ENCODE measurements around the gene PLCB1. TPM values are rescaled to one million over a fixed set of nuclear protein-coding genes. Genes with fewer than 3 reads are reported as not detected.
A peak's percentile ranks its signal among the peaks of the same experiment; 100 is the strongest.
"Not testable (repeated sequence)": the region's sequence is repeated elsewhere in the genome, so short reads cannot be mapped to it uniquely, and the experiment has no call there.

Gene PLCB1
- total RNA-seq, 2 experiments from 2014 or later, result 6.1 to 6.2 TPM

DNA sequence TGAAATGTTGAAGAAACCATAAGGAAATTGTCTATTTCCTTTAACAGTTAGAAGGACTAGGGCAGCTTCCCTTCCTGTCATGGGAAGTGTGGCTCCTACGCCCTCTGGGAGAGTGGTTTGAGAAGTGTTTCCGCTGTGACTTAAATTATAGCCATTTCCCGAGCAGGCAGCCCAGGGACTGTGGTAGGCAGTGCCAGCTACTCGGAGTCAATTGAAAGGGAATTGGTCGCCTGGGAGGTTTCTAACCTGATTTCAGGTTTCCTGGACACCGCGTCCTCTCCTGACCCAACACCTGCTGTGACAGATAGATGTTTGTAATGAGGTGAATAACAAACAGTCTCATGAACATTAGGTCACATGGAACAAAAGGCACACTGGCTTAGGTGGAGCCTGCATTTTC is 680.8 kb downstream of the PLCB1 start:
- Mint-ChIP-seq H3K4me3 (no peak overlapping the region), H3K9me3 (no peaks in the 10 kb centered on the region)
- POLR2A ChIA-PET, result no interaction called here

DNA sequence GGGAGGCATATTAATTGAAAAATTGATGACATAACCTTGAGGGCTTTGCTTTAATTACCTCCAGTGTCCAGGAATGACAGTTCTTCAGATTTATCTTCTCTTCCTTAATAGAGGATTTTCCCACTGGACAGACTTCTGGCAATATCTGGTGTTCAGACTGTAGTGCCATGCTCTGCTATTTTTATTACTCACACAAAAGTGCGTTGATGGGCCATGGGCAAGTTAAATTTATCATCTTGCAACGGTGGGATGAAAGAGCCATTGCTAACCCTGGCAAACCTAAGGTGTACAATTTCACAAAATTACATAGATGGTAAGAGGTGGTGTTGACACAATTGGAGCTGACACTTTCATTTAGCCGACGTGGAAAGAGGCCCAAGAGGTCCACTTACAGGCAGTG is 683.1 kb downstream of the PLCB1 start:
- Mint-ChIP-seq H3K9me3 (no peaks in the 10 kb centered on the region), H3K4me3 (no peak overlapping the region), H3K27me3 (peaks cover 2% of the 10 kb centered on the region), H3K4me1 (no peaks in the 10 kb centered on the region), H3K27ac (no peak overlapping the region), H3K36me3 (no peaks in the 10 kb centered on the region)
- POLR2A ChIA-PET, result no interaction called here
- DNase-seq (no peak), ATAC-seq (ENCODE audit: low read depth) (no peak)

More for the DNA sequence above, 680.8 kb downstream of the PLCB1 start:
- Mint-ChIP-seq H3K27ac (no peak overlapping the region), H3K4me1 (no peaks in the 10 kb centered on the region), H3K36me3 (no peaks in the 10 kb centered on the region), H3K27me3 (peaks cover 2% of the 10 kb centered on the region)
- no peak for ATAC-seq (ENCODE audit: low read depth)
- DNase-seq, result no peak

DNA sequence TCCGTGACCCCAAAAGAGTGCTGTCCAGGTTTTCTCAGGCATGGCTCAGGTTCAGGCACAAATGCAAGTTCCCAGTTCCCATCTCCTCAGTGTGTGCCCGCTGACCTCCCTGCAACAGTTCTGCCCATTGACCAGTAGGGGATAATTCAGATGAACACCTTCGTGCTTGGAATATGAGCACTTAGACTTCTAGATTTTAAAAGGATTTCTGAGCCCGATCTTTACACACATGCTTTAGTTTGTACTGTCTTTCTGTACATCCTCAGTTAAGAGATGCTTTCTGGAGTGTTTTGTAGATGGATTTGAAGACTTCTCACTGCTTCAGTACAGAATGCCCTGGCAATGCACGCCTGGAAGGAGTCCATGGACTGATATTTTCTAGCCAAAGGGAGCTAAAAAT is 697.2 kb downstream of the PLCB1 start:
- no peak overlapping the region for H3K4me3 Mint-ChIP-seq

DNA sequence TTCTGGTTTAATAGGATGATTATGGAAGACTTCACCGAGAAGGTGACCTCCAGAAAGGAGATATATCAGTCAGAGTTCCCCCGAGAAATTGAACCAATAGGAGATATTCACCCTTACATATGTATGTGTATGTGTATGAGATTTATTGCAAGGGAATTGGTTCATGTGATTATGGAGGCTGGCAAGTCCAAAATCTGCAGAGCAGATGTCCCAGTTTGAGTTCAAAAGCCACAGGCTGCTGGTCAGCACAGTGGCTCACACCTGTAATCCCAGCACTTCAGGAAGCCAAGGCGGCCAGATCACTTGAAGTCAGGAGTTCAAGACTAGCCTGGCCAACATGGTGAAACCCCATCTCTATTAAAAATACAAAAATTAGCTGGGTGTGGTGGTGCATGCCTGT is 702.2 kb downstream of the PLCB1 start:
- H3K9me3 Mint-ChIP-seq; H3K4me1 Mint-ChIP-seq; H3K27me3 Mint-ChIP-seq; POLR2A ChIA-PET; ATAC-seq (ENCODE audit: low read depth); H3K4me3 Mint-ChIP-seq; H3K27ac Mint-ChIP-seq; H3K36me3 Mint-ChIP-seq; DNase-seq: not testable (repeated sequence)

More for the DNA sequence above, 697.2 kb downstream of the PLCB1 start:
- no peak overlapping the region for H3K27ac Mint-ChIP-seq
- H3K4me1 Mint-ChIP-seq, result no peaks in the 10 kb centered on the region
- no peak for ATAC-seq (ENCODE audit: low read depth)
- no peak for DNase-seq
- no peaks in the 10 kb centered on the region for H3K9me3 Mint-ChIP-seq
- H3K36me3 Mint-ChIP-seq, result no peaks in the 10 kb centered on the region
- POLR2A ChIA-PET, result no interaction called here
- no peaks in the 10 kb centered on the region for H3K27me3 Mint-ChIP-seq

DNA sequence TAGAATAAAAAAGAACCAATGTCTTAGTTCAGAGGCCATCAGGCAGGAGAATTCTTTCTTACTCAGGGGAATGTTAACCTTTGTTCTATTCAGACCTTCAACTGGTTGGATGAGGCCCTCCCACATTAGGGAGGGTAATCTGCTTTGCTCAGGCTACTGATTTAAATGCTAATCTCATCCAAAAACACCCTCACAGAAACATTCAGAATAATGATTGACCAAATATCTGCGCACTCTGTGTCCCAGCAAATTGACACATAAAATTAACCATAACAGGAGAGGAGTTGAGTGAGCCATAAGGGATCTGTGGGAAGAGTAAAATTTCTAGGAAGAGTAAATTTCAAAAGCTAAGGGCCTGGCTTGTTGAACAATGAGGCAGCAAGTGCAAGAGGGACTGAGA is 702.8 kb downstream of the PLCB1 start:
- no peaks in the 10 kb centered on the region for H3K4me1 Mint-ChIP-seq
- H3K4me3 Mint-ChIP-seq, result no peak overlapping the region
- ATAC-seq (ENCODE audit: low read depth), result no peak
- H3K27ac Mint-ChIP-seq, result no peak overlapping the region
- H3K27me3 Mint-ChIP-seq, result no peaks in the 10 kb centered on the region
- H3K9me3 Mint-ChIP-seq, result no peaks in the 10 kb centered on the region
- POLR2A ChIA-PET, result no interaction called here
- H3K36me3 Mint-ChIP-seq, result no peaks in the 10 kb centered on the region
- no peak for DNase-seq

DNA sequence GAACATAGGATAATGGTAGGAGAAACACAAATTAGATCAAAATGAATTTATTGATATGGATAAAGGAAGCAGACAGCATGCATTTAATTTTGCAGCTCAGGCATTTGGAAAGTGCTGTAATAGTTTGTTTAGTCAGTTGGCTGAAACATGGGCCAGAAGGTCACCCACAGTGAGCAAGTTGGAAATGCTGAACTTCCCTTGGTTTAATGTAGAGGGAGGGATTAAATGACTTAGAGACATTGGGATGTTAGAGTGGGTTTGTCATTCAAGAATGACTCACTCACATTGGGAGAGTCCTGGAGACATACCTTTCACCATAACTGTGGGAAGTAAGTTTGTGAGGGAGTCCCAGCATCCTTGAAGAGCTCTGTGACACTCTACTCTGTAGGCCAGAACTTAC is 705.3 kb downstream of the PLCB1 start:
- Mint-ChIP-seq H3K4me3 (no peak overlapping the region), H3K9me3 (no peaks in the 10 kb centered on the region), H3K4me1 (no peaks in the 10 kb centered on the region), H3K27ac (no peak overlapping the region), H3K27me3 (peaks cover under 1% of the 10 kb centered on the region), H3K36me3 (no peaks in the 10 kb centered on the region)
- ATAC-seq (ENCODE audit: low read depth), result no peak
- DNase-seq, result no peak
- POLR2A ChIA-PET, result no interaction called here

DNA sequence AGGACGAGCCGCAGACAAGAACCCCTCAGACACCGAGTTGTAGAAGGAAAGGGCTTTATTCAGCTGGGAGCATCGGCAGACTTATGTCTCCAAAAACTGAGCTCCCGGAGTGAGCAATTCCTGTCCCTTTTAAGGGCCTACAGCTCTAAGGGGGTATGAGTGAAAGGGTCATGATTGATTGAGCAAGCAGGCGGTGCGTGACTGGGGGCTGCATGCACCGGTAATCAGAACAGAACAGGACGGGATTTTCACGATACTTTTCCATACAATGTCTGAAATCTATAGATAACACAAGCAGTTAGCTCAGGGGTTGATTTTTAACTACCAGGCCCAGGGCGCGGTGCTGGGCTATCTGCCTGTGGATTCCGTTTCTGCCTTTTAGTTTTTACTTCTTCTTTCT is 710.5 kb downstream of the PLCB1 start:
- Mint-ChIP-seq H3K36me3 (no peaks in the 10 kb centered on the region), H3K4me3 (no peak overlapping the region), H3K9me3 (peaks cover 1% of the 10 kb centered on the region), H3K27me3 (peaks cover 2% of the 10 kb centered on the region), H3K27ac (no peak overlapping the region), H3K4me1 (no peaks in the 10 kb centered on the region)
- no peak for DNase-seq
- no peak for ATAC-seq (ENCODE audit: low read depth)
- POLR2A ChIA-PET, result no interaction called here

DNA sequence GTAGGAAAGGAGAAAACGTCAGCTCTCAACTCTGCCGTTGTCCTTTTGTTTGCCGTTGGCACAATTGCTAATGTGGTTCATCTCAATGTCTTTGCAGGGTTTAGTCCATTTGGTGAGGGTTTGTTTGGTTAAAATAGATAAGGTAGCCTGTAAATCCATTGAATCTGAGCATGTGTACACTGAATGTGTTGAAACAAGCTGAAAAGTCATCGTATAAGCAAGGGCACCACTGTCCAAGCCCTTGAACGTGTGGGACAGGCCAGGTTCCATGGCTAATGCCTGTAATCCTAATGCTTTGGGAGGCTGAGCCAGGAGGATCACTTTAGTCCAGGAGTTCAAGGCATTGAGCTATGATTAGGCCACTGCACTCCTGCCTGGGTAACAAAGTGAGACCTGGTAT is 712.1 kb downstream of the PLCB1 start:
- ATAC-seq (ENCODE audit: low read depth), result no peak
- peaks cover 1% of the 10 kb centered on the region for H3K9me3 Mint-ChIP-seq
- POLR2A ChIA-PET, result no interaction called here

DNA sequence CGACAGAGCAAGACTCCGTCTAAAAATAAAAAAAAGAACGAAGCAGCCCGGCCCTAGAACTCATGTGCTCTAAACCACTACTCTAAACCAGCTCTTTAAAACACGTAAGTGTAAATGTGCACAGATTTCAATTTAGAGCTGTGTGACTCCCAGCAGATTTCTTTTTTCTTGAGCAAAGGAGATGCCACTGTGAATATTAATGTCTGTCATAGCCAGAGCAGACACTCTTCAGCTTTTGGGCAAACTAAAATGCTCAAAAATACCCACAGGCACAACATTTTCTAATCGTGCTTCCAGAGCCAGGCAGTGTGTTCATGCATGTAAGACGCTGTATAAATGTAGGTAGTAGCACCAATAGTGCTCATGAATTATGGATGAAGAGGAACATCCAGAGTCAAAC is 717.9 kb downstream of the PLCB1 start:
- Mint-ChIP-seq H3K4me1 (no peaks in the 10 kb centered on the region), H3K27ac (no peak overlapping the region), H3K36me3 (no peaks in the 10 kb centered on the region), H3K27me3 (no peaks in the 10 kb centered on the region), H3K4me3 (no peak overlapping the region), H3K9me3 (peaks cover 1% of the 10 kb centered on the region)
- ATAC-seq (ENCODE audit: low read depth) (no peak), DNase-seq (no peak)
- POLR2A ChIA-PET, result no interaction called here

More for the DNA sequence above, 712.1 kb downstream of the PLCB1 start:
- Mint-ChIP-seq H3K4me1 (no peaks in the 10 kb centered on the region), H3K27me3 (peaks cover 2% of the 10 kb centered on the region), H3K27ac (no peak overlapping the region), H3K4me3 (no peak overlapping the region), H3K36me3 (no peaks in the 10 kb centered on the region)
- no peak for DNase-seq

DNA sequence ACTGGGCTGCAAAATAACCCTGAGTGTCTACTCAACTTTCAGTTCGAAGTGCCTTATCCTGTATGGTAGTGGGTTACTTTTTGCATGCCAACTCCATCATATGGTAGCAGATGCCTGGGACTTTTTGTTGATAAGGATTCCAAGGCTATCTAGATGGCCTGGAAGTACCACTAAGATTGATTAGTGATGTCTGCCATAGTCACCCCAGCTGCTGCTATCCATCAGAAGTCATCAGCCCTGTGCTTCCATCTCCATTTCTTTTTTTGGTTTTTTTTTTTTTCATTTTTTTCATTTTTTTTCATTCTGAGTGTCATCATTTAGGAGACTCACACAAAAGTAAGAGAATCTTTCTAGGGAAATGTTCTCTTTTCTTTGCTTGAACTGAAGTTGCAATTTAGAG is 719.4 kb downstream of the PLCB1 start:
- Mint-ChIP-seq H3K4me3 (no peak overlapping the region), H3K9me3 (no peaks in the 10 kb centered on the region), H3K27ac (no peak overlapping the region), H3K27me3 (no peaks in the 10 kb centered on the region), H3K4me1 (no peaks in the 10 kb centered on the region), H3K36me3 (no peaks in the 10 kb centered on the region)
- ATAC-seq (ENCODE audit: low read depth) (no peak), DNase-seq (no peak)
- POLR2A ChIA-PET, result no interaction called here

DNA sequence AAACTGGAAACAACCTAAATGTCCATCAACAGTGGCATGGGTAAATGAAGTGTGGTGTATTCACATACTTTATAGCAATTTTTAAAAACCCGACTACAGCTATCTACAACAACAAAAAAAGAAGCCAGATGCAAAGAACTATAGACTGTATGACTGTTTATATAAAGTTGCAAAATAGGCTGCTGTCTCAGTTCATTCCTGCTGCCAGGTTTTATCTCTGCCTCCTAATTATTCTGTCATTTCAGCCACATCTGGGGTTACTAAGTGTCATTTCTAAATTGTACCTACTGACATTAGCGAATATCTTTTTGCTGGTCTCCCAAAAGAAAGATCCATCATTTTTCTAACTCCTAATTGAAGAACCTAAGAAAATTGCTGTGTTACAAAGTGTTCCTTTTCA is 719.9 kb downstream of the PLCB1 start:
- ATAC-seq (ENCODE audit: low read depth); POLR2A ChIA-PET; H3K27me3 Mint-ChIP-seq; H3K9me3 Mint-ChIP-seq; H3K4me1 Mint-ChIP-seq; H3K36me3 Mint-ChIP-seq; H3K27ac Mint-ChIP-seq; DNase-seq; H3K4me3 Mint-ChIP-seq: not testable (repeated sequence)

DNA sequence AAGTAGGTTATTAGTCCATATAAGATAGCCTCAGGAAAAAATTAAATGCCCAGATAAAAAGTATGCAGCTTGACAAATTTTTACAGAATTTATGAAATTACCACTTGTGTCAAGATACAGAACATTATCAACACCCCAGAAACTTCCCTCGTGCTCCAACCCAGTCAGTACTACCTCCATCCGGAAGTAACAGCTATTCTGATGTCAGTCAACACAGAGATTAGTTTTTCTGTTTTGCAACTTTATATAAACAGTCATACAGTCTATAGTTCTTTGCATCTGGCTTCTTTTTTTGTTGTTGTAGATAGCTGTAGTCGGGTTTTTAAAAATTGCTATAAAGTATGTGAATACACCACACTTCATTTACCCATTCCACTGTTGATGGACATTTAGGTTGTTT is 721.1 kb downstream of the PLCB1 start:
- H3K4me3 Mint-ChIP-seq; H3K36me3 Mint-ChIP-seq; H3K27ac Mint-ChIP-seq; ATAC-seq (ENCODE audit: low read depth); H3K9me3 Mint-ChIP-seq; H3K27me3 Mint-ChIP-seq; POLR2A ChIA-PET; DNase-seq; H3K4me1 Mint-ChIP-seq: not testable (repeated sequence)

DNA sequence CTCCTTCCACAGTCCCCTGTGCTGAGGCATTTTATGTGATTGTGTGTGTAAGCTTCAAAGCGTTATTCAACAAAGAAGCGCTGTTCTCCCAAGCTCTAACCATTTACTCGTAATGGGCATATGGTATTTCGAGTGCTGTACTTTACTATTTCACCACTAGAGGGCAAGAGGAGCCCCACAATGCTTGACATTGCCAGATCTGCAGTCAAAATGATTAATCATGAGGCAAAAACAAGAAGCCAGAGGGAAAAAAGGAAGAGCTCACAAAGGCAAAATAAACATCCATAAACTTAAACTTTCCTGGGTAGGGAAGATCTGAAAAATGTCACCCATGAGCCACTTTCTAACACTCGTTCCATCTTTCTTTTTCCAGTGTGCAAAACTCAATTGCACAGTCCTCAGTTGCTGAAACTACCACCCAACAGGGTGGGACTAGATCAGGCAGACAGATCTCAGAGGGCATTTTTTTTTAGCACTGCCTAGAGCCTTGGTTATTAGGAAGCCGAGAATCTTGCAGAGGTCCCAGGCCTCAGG is 721.8 kb downstream of the PLCB1 start:
- POLR2A ChIA-PET, result no interaction called here
- H3K4me1 Mint-ChIP-seq, result no peaks in the 10 kb centered on the region
- no peak overlapping the region for H3K27ac Mint-ChIP-seq
- DNase-seq (no peak), ATAC-seq (ENCODE audit: low read depth) (peak; percentile 60)
- no peaks in the 10 kb centered on the region for H3K9me3 Mint-ChIP-seq
- no peaks in the 10 kb centered on the region for H3K27me3 Mint-ChIP-seq
- H3K4me3 Mint-ChIP-seq, result no peak overlapping the region
- H3K36me3 Mint-ChIP-seq, result no peaks in the 10 kb centered on the region

DNA sequence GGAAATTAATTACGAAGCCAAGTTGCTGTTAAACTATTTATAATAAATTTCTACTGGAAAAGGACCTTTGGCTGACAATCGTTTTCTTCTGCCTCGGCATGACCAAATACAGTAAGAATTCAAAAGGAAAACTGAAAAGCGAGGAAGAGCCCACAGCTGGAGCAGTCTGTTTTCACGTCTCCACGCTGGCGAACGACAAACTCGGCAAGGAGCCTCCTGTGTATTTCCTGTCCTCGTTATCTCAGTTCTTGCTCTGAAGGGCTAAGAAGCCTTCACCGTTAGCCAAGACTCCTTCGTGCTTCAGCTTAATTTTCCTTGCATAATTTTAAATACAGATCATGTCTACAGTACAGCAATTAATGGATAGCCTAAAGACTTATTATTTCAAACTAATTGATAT is 722.5 kb downstream of the PLCB1 start:
- Mint-ChIP-seq H3K9me3 (no peaks in the 10 kb centered on the region), H3K4me3 (no peak overlapping the region)
- POLR2A ChIA-PET, result no interaction called here

DNA sequence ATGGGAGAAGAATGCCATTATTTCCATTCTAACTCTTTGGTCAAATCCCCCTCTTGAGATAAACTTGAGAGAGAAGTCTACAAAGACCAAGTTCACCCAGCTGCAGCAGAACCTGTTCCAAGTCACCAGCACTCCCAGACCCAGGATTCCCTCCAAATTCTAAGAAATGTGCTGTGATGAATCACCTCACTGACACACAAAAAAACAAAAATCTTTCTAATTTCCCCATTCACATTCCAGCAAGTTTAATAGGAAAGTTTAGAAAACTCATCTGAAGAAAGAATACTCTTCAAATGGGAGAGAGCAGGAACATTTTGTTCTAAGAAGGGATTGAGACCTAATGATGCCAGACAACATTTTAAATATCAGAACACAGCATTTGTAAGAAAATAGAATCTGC is 723.2 kb downstream of the PLCB1 start:
- no peaks in the 10 kb centered on the region for H3K36me3 Mint-ChIP-seq
- DNase-seq (no peak), ATAC-seq (ENCODE audit: low read depth) (no peak)
- no peak overlapping the region for H3K4me3 Mint-ChIP-seq
- H3K27me3 Mint-ChIP-seq, result no peaks in the 10 kb centered on the region
- H3K4me1 Mint-ChIP-seq, result no peaks in the 10 kb centered on the region
- H3K27ac Mint-ChIP-seq, result no peak overlapping the region
- H3K9me3 Mint-ChIP-seq, result no peaks in the 10 kb centered on the region
- POLR2A ChIA-PET, result no interaction called here

More for the DNA sequence above, 722.5 kb downstream of the PLCB1 start:
- Mint-ChIP-seq H3K4me1 (no peaks in the 10 kb centered on the region), H3K36me3 (no peaks in the 10 kb centered on the region), H3K27me3 (no peaks in the 10 kb centered on the region), H3K27ac (no peak overlapping the region)
- no peak for ATAC-seq (ENCODE audit: low read depth)
- no peak for DNase-seq

Data from activated naive CD8-positive, alpha-beta T cell treated with anti-CD3 and anti-CD28 coated beads, Interleukin-2, amount 10 ng/mL, durations not matched to agents 7 days and 5 days (primary cell).